ENCODE measurements around the gene LGALS12.
"Not testable (repeated sequence)": the region's sequence is repeated elsewhere in the genome, so short reads cannot be mapped to it uniquely, and the experiment has no call there.

The LGALS12 gene

GRCh38 chr11:63506876-63507275, 992 bp downstream of the LGALS12 start:
- DNase-seq = no peak

- no peak for DNase-seq
Observed at GRCh38 chr11:63507511-63507910, 1.6 kb downstream of the LGALS12 start.

GRCh38 chr11:63508009-63508408, 2.1 kb downstream of the LGALS12 start:
- no peak for DNase-seq

GRCh38 chr11:63508745-63509144, 2.9 kb downstream of the LGALS12 start:
- DNase-seq = no peak

DNA sequence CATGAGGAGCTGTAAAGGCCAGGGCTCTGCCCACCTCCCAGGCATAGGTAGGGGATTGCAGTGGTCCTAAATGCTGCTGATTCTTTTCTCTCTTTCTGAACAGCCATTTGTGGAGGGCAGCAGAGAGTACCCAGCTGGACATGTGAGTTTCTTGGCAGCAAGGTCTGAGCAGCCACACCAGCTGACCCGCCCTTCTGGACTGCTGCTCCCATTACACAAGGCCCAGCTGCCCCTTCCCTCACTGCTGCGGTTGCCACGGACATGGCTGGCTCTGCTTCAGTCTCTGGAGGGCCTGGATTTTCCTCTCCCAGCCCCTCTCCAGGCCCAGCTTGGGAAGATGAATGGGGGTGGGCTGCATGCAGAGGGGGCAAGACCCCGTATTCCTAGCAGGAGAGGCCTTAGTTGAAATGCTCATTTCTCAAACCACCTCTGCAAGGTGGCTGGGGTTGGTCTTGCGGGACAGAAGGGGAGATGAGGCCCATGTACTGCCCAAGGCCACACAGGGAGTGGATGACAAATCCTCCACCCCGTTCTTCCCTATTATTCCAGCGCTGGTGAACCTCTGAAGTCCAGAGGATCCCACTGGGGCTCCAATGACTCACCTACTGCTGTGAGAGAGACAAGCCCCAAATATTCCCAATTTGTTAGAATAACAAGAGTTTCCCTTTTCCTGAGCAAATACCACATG, 4.6 kb downstream of the LGALS12 start:
- DNase-seq = no peak

GRCh38 chr11:63511048-63511748, 5.3 kb downstream of the LGALS12 start:
- DNase-seq = no peak

GRCh38 chr11:63512816-63513215, 6.9 kb downstream of the LGALS12 start:
- DNase-seq = no peak

GRCh38 chr11:63516109-63516508, 10.2 kb downstream of the LGALS12 start:
- DNase-seq = no peak

GRCh38 chr11:63517156-63517555, 11.3 kb downstream of the LGALS12 start:
- DNase-seq = no peak

DNA sequence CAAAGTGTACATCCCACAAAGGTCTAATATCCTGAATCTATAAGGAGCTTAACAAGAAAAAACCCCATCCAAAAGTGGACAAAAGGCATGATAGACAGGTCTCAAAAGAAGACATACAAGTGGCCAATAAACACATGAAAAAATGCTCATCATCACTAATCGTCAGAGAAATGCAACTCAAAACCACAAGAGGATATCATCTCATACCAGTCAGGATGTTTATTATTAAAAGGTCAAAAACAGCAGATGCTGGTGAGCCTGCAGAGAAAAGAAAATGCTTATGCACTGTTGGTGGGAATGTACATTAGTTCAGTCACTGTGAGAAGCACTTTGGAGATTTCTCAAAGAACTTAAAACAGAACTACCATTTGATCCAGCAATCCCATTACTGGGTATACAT, 12.7 kb downstream of the LGALS12 start:
- no peak for DNase-seq

GRCh38 chr11:63520606-63521170, 14.8 kb downstream of the LGALS12 start:
- no peak for DNase-seq

- no peak for DNase-seq
Observed at GRCh38 chr11:63521896-63522295, 16.0 kb downstream of the LGALS12 start.

- DNase-seq = no peak
Observed at GRCh38 chr11:63523151-63523550, 17.3 kb downstream of the LGALS12 start.

DNA sequence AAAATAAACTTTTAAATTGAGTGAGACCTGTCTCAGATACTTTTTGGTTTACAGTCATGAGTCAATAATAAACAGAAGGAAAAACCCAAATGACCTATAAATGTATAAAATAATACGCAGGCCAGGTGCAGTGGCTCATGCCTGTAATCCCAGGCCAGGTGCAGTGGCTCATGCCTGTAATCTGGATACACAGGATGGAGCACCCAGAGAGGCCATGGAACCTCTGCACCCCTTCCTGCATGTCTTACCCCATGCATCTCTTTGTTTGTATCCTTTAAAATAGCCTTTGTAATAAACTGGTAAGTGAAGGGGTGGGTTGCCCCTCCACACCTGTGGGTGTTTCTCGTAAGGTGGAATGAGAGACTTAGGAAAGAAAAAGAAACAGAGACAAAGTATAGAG, 21.8 kb downstream of the LGALS12 start:
- no peak for DNase-seq

DNA sequence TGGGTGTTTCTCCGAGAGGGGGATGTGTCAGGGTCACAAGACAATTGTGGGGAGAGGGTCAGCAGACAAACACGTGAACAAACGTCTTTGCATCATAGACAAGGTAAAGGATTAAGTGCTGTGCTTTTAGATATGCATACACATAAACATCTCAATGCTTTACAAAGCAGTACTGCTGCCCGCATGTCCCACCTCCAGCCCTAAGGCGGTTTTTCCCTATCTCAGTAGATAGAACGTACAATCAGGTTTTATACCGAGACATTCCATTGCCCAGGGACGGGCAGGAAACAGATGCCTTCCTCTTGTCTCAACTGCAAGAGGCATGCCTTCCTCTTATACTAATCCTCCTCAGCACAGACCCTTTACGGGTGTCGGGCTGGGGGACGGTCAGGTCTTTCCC, 22.3 kb downstream of the LGALS12 start:
- DNase-seq = not testable (repeated sequence)

- not testable (repeated sequence) for DNase-seq
Observed at GRCh38 chr11:63528729-63529278, 22.9 kb downstream of the LGALS12 start.

DNA sequence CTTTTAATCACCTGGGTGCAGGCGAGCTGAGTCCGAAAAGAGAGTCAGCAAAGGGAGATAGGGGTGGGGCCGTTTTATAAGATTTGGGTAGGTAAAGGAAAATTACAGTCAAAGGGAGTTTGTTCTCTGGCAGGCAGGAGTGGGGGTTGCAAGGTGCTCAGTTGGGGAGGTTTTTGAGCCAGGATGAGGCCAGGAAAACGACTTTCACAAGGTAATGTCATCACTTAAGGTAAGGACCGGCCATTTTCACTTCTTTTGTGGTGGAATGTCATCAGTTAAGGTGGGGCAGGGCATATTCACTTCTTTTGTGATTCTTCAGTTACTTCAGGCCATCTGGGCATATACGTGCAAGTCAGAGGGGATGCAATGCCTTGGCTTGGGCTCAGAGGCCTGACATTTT, 23.5 kb downstream of the LGALS12 start:
- not testable (repeated sequence) for DNase-seq

- DNase-seq = no peak
Observed at GRCh38 chr11:63530021-63530420, 24.1 kb downstream of the LGALS12 start.

GRCh38 chr11:63531074-63531792, 25.3 kb downstream of the LGALS12 start:
- DNase-seq = not testable (repeated sequence)

DNA sequence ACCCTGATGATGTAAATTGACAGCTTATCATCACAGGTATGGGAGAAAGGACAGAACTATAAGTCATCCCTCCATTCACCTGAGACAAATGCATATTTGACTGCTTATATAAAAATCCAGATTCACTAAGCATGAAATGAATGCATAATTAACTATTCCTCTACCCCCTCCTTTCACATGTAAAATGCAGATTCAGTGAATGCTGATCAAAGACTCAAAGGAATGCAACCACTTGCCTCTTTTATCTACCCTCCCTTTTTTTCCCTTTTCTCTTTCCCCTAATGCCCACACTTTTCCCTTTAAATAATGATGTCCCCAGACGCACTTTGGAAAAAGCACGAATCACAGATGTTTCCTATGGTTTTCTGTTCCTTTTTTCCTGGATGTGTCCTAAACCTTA, 26.2 kb downstream of the LGALS12 start:
- DNase-seq = no peak

- no peak for DNase-seq
Observed at GRCh38 chr11:63532799-63533475, 27.1 kb downstream of the LGALS12 start.

- DNase-seq = no peak
Observed at GRCh38 chr11:63534076-63534475, 28.2 kb downstream of the LGALS12 start.

Measured in NCI-H2081 treated with DMSO at 0.1 percent for 48 hours (cell line).